K562 (cell line): ENCODE data around the gene TXLNG. TPM values are rescaled to one million over a fixed set of nuclear protein-coding genes. Genes with fewer than 3 reads are reported as not detected.

Experiments
- CHD7 ChIP-seq: fragments of 200-600 bp; sonication (generic); IDR thresholded peaks from one replicate; pipeline ENCODE4 v1.6.1; 2012; ENCODE audit warnings: mild to moderate bottlenecking, low read depth, low read length, inconsistent platforms
- PTBP1 ChIP-seq: fragments of 200-400 bp; formaldehyde crosslinking; IDR thresholded peaks from 2 replicates; pipeline ENCODE4 v1.6.1; 2017; ENCODE audit warnings: low read depth, low read length
- TCFL5 ChIP-seq: fragments of 250-450 bp; sonication (Bioruptor Pico); conservative IDR thresholded peaks from 2 replicates; pipeline ENCODE4 v1.6.1; 2021; ENCODE audit warnings: mild to moderate bottlenecking, moderate library complexity, matching md5 sums
- polyA plus RNA-seq, 8 experiments: library from polyadenylated mRNA; depleted of rRNA in 4 of 8; stranded (reverse) in 5 of 8; unstranded in 3 of 8; fragments of >200 nt; fragmentation: Nextera tagmentation in 2 of 8; fragmentation: Illumina TruSeq in 1 of 8; extraction: Ambion mirVana in 2 of 8; extraction: Trizol in 1 of 8; gene quantifications; 2 replicates each; pipeline versions ENCODE4 v1.2.1 to v1.2.3, GENCODE V29; 2011 to 2014; ENCODE audit warnings: inconsistent platforms in 1 of 8, missing spikeins in 1 of 8
- total RNA-seq, 7 experiments: library from RNA; depleted of rRNA in 6 of 7; stranded (reverse); fragments of >200 nt in 6 of 7; fragmentation: Illumina TruSeq in 2 of 7; extraction: Trizol in 2 of 7; gene quantifications; 2 replicates each; pipeline versions ENCODE4 v1.2.1 to v1.2.3, GENCODE V29; 2011 to 2021; ENCODE audit warnings: low replicate concordance in 1 of 7
- TF ChIP-seq, protein P1 (sequence below): sonication (generic); formaldehyde crosslinking; IDR thresholded peaks from 2 replicates; pipeline ENCODE4 v1.8.0; 2023; ENCODE audit warnings: missing genetic modification reagents, mild to moderate bottlenecking, borderline replicate concordance
- TF ChIP-seq, protein P2 (sequence below): fragments of 150-350 bp; conservative IDR thresholded peaks from 2 replicates; pipeline ENCODE4 v1.6.1; 2014; ENCODE audit warnings: low read length

Gene TXLNG
- total and polyA plus RNA-seq, 9 of the 15 experiments (the other 6 are each of a cell fraction or from before 2014, with no cell fraction given), result 13.1 to 47.0 (median 31.6) TPM

GRCh38 chrX:16771483-16772398 is 14.5 kb upstream of the TXLNG start (continued):
- TF ChIP-seq, protein P1, sequence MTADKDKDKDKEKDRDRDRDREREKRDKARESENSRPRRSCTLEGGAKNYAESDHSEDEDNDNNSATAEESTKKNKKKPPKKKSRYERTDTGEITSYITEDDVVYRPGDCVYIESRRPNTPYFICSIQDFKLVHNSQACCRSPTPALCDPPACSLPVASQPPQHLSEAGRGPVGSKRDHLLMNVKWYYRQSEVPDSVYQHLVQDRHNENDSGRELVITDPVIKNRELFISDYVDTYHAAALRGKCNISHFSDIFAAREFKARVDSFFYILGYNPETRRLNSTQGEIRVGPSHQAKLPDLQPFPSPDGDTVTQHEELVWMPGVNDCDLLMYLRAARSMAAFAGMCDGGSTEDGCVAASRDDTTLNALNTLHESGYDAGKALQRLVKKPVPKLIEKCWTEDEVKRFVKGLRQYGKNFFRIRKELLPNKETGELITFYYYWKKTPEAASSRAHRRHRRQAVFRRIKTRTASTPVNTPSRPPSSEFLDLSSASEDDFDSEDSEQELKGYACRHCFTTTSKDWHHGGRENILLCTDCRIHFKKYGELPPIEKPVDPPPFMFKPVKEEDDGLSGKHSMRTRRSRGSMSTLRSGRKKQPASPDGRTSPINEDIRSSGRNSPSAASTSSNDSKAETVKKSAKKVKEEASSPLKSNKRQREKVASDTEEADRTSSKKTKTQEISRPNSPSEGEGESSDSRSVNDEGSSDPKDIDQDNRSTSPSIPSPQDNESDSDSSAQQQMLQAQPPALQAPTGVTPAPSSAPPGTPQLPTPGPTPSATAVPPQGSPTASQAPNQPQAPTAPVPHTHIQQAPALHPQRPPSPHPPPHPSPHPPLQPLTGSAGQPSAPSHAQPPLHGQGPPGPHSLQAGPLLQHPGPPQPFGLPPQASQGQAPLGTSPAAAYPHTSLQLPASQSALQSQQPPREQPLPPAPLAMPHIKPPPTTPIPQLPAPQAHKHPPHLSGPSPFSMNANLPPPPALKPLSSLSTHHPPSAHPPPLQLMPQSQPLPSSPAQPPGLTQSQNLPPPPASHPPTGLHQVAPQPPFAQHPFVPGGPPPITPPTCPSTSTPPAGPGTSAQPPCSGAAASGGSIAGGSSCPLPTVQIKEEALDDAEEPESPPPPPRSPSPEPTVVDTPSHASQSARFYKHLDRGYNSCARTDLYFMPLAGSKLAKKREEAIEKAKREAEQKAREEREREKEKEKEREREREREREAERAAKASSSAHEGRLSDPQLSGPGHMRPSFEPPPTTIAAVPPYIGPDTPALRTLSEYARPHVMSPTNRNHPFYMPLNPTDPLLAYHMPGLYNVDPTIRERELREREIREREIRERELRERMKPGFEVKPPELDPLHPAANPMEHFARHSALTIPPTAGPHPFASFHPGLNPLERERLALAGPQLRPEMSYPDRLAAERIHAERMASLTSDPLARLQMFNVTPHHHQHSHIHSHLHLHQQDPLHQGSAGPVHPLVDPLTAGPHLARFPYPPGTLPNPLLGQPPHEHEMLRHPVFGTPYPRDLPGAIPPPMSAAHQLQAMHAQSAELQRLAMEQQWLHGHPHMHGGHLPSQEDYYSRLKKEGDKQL (CRISPR knock-in tag), result no peak
- TF ChIP-seq CHD7 (no peak), PTBP1 (0 out of 2 replicates have a peak, but pooled peaks have one; percentile 69), TCFL5 (CRISPR knock-in tag) (no peak)
- TF ChIP-seq, protein P2, sequence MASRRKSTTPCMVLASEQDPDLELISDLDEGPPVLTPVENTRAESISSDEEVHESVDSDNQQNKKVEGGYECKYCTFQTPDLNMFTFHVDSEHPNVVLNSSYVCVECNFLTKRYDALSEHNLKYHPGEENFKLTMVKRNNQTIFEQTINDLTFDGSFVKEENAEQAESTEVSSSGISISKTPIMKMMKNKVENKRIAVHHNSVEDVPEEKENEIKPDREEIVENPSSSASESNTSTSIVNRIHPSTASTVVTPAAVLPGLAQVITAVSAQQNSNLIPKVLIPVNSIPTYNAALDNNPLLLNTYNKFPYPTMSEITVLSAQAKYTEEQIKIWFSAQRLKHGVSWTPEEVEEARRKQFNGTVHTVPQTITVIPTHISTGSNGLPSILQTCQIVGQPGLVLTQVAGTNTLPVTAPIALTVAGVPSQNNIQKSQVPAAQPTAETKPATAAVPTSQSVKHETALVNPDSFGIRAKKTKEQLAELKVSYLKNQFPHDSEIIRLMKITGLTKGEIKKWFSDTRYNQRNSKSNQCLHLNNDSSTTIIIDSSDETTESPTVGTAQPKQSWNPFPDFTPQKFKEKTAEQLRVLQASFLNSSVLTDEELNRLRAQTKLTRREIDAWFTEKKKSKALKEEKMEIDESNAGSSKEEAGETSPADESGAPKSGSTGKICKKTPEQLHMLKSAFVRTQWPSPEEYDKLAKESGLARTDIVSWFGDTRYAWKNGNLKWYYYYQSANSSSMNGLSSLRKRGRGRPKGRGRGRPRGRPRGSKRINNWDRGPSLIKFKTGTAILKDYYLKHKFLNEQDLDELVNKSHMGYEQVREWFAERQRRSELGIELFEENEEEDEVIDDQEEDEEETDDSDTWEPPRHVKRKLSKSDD, result peak; percentile 42; the same call in 1 of the 2 replicates
